Smooth muscle cell (in vitro differentiated cells): ENCODE results near the gene WDR19. TPM values are rescaled to one million over a fixed set of nuclear protein-coding genes. Genes with fewer than 3 reads are reported as not detected.

Source experiments
- DNase-seq: peaks from one replicate; lab custom pipeline; 2025; ENCODE audit not compliant: unreplicated experiment; lab: John Stamatoyannopoulos, UW
- H2AFZ ChIP-seq: fragments of 200-600 bp; sonication (generic); 2 replicates; pipeline ENCODE4 v1.6.0; 2016; ENCODE audit warnings: antibody characterized with exemption, low read depth, mild to moderate bottlenecking
- H3F3A ChIP-seq: fragments of 200-600 bp; sonication (generic); 2 replicates; pipeline ENCODE4 v1.6.0; 2017; ENCODE audit warnings: antibody characterized with exemption, low read depth
- H3K27ac ChIP-seq: fragments of 200-600 bp; sonication (generic); 2 replicates; pipeline ENCODE4 v1.5.1; 2016; ENCODE audit warnings: low read depth, mild to moderate bottlenecking
- H3K27me3 ChIP-seq: fragments of 200-600 bp; sonication (generic); 2 replicates; pipeline ENCODE4 v1.6.1; 2016; ENCODE audit warnings: low read depth, mild to moderate bottlenecking
- H3K36me3 ChIP-seq: fragments of 200-600 bp; sonication (generic); 2 replicates; pipeline ENCODE4 v1.5.1; 2016; ENCODE audit warnings: low read depth
- H3K4me1 ChIP-seq: fragments of 200-600 bp; sonication (generic); 2 replicates; pipeline ENCODE4 v1.5.1; 2016; ENCODE audit warnings: low read depth
- H3K4me2 ChIP-seq: fragments of 200-600 bp; sonication (generic); 2 replicates; pipeline ENCODE4 v1.6.0; 2016; ENCODE audit warnings: mild to moderate bottlenecking
- H3K4me3 ChIP-seq: fragments of 200-600 bp; sonication (generic); 2 replicates; pipeline ENCODE4 v1.5.1; 2016; ENCODE audit warnings: mild to moderate bottlenecking
- H3K79me2 ChIP-seq: fragments of 200-600 bp; sonication (generic); 2 replicates; pipeline ENCODE4 v1.6.0; 2016; ENCODE audit warnings: low read depth, mild to moderate bottlenecking
- H3K9ac ChIP-seq: fragments of 200-600 bp; sonication (generic); 2 replicates; pipeline ENCODE4 v1.6.0; 2016; ENCODE audit warnings: low read depth
- H3K9me3 ChIP-seq: fragments of 200-600 bp; sonication (generic); replicated peaks from 2 replicates; pipeline ENCODE4 v1.5.1; 2016; ENCODE audit warnings: low read depth
- H4K20me1 ChIP-seq: fragments of 200-600 bp; sonication (generic); 2 replicates; pipeline ENCODE4 v1.6.0; 2016; ENCODE audit warnings: low read depth
- WGBS: methylation state at CpG from one replicate; pipeline ENCODE4 v1.1.7; 2016; ENCODE audit warnings: low lambda C conversion rate; 5-methylcytosine and 5-hydroxymethylcytosine counted together
- polyA plus RNA-seq: library from polyadenylated mRNA; unstranded; fragments of >200 nt; fragmentation: Nextera tagmentation; extraction: Ambion mirVana; gene quantifications from 2 replicates; pipeline ENCODE4 v1.2.1, GENCODE V29; 2016
- total RNA-seq: library from RNA; depleted of rRNA; stranded (reverse); fragments of >200 nt; gene quantifications from 2 replicates; pipeline ENCODE4 v1.2.3, GENCODE V29; 2014
- TF ChIP-seq, protein P1 (sequence below): fragments of 200-600 bp; sonication (generic); IDR thresholded peaks from 2 replicates; pipeline ENCODE4 v1.5.1; 2017; ENCODE audit warnings: borderline replicate concordance, mild to moderate bottlenecking, antibody characterized with exemption; ENCODE audit not compliant: insufficient read depth, poor library complexity, severe bottlenecking

Gene WDR19
- total and polyA plus RNA-seq, 2 experiments from 2014 or later = 14.0 to 33.5 TPM

DNA sequence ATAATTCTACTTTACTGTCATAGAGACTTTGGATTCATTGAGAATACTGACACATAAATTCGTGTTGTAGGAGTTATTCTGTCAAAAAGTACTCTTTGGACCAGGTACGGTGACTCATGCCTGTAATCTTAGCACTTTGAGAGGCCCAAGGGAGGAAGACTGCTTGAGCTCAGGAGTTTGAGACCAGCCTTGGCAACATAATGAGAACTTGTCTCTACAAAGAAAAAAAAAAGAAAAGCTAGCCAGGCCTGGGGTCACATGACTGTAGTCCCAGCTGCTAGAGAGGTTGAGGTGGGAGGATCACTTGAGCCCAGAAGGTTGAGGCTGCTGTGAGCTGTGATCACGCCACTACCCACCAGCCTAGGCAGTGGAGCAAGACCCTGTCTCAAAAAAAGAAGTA, 54.9 kb downstream of the WDR19 start:
- no peaks in the 10 kb centered on the region for H3K79me2 ChIP-seq
- H3K9me3 ChIP-seq = no peaks in the 10 kb centered on the region
- WGBS = 75% methylated on average over 3 of the region's 3 CpGs
- H2AFZ ChIP-seq = no peak overlapping the region
- TF ChIP-seq, protein P1, sequence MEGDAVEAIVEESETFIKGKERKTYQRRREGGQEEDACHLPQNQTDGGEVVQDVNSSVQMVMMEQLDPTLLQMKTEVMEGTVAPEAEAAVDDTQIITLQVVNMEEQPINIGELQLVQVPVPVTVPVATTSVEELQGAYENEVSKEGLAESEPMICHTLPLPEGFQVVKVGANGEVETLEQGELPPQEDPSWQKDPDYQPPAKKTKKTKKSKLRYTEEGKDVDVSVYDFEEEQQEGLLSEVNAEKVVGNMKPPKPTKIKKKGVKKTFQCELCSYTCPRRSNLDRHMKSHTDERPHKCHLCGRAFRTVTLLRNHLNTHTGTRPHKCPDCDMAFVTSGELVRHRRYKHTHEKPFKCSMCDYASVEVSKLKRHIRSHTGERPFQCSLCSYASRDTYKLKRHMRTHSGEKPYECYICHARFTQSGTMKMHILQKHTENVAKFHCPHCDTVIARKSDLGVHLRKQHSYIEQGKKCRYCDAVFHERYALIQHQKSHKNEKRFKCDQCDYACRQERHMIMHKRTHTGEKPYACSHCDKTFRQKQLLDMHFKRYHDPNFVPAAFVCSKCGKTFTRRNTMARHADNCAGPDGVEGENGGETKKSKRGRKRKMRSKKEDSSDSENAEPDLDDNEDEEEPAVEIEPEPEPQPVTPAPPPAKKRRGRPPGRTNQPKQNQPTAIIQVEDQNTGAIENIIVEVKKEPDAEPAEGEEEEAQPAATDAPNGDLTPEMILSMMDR = no peak
- no peak overlapping the region for H3K4me3 ChIP-seq
- no peak overlapping the region for H3K27ac ChIP-seq
- no peaks in the 10 kb centered on the region for H4K20me1 ChIP-seq
- DNase-seq = no peak
- peaks cover 3% of the 10 kb centered on the region for H3K4me1 ChIP-seq
- no peaks in the 10 kb centered on the region for H3F3A ChIP-seq
- H3K27me3 ChIP-seq = no peaks in the 10 kb centered on the region
- no peaks in the 10 kb centered on the region for H3K36me3 ChIP-seq
- H3K9ac ChIP-seq = no peak overlapping the region
- H3K4me2 ChIP-seq = no peak overlapping the region

DNA sequence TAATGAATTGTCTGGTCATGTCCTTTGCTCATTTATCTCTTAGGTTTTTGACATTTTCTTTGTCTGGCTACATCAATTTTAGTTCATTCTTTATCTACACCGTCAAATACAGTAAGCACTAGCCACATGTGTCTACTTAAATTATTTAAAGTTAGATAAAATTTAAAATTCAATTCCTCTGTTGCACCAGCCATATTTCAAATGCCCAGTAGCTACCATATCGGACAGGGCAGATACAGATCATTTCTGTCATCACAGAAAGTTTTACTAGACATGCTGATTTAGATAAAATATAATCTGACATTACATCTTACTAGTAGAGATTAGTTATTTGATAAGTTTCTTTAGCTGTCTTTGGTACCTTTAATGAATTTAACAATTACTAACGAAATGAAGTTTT, 61.1 kb downstream of the WDR19 start:
- H3F3A ChIP-seq = no peaks in the 10 kb centered on the region
- H3K4me3 ChIP-seq = no peak overlapping the region
- H3K9me3 ChIP-seq = peaks cover 5% of the 10 kb centered on the region
- no peaks in the 10 kb centered on the region for H4K20me1 ChIP-seq
- TF ChIP-seq, protein P1 = no peak
- H3K4me1 ChIP-seq = no peaks in the 10 kb centered on the region
- H3K27me3 ChIP-seq = no peaks in the 10 kb centered on the region
- H3K9ac ChIP-seq = no peak overlapping the region
- H3K27ac ChIP-seq = no peak overlapping the region
- H2AFZ ChIP-seq = no peak overlapping the region
- WGBS = 93% methylated on average over 3 of the region's 3 CpGs
- H3K36me3 ChIP-seq = peaks cover 7% of the 10 kb centered on the region
- DNase-seq = no peak
- H3K79me2 ChIP-seq = no peaks in the 10 kb centered on the region
- no peak overlapping the region for H3K4me2 ChIP-seq

DNA sequence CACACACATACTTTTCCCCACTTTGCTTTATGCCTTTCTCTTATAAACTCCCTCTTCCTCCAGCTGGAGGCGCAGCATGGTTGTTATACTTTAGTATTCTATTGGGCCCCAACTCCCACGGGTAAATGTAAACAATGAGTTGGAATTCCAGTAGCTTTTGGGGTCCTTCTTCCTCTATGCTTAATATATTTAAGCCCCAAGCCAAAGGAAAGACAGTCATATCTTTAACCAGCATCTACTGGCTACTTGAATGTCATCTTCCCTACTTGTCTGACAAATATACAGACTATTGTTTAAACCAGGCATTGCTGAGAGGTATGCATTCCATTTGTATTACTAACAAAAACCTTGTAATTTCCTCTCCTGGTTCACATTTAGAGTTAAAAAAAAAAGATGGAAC, 72.9 kb downstream of the WDR19 start:
- Histone ChIP-seq H4K20me1 (no peaks in the 10 kb centered on the region), H3K9me3 (no peaks in the 10 kb centered on the region), H3F3A (no peaks in the 10 kb centered on the region), H3K9ac (no peak overlapping the region), H3K36me3 (no peaks in the 10 kb centered on the region), H3K79me2 (no peaks in the 10 kb centered on the region), H3K27ac (peak overlapping the region; percentile 36), H2AFZ (no peak overlapping the region), H3K4me3 (no peak overlapping the region), H3K4me1 (no peaks in the 10 kb centered on the region), H3K4me2 (peak overlapping the region; percentile 1), H3K27me3 (no peaks in the 10 kb centered on the region)
- WGBS = 56% methylated on average over 2 of the region's 2 CpGs
- no peak for DNase-seq
- TF ChIP-seq, protein P1 = peak; percentile 0

DNA sequence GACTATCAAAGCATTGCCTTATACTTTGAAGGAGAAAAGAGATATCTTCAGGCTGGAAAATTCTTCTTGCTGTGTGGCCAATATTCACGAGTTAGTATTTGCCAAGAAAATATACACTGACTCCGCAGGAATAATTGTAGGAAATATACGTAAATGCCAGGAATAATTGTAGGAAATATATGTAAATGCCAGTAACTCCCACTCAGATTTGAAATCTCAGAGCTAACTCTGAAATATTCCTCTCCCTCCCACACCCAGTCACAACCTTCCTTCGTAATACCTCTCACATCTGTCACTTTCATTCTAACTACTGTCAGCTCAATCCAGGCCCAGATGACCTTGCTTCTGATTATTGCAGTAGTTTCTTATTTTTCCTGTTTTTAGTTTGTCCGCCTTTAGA, 73.5 kb downstream of the WDR19 start:
- no peak overlapping the region for H3K9ac ChIP-seq
- H4K20me1 ChIP-seq = no peaks in the 10 kb centered on the region
- H3K36me3 ChIP-seq = no peaks in the 10 kb centered on the region
- DNase-seq = no peak
- H3K27ac ChIP-seq = peak overlapping the region; percentile 36
- no peaks in the 10 kb centered on the region for H3K27me3 ChIP-seq
- TF ChIP-seq, protein P1 = no peak
- 82% methylated on average over 5 of the region's 5 CpGs for WGBS
- no peaks in the 10 kb centered on the region for H3F3A ChIP-seq
- no peak overlapping the region for H3K4me3 ChIP-seq
- no peaks in the 10 kb centered on the region for H3K79me2 ChIP-seq
- no peaks in the 10 kb centered on the region for H3K9me3 ChIP-seq
- H3K4me2 ChIP-seq = no peak overlapping the region
- no peak overlapping the region for H2AFZ ChIP-seq
- H3K4me1 ChIP-seq = no peaks in the 10 kb centered on the region
